Measurements from ENCODE around the gene AHRR.
A peak's percentile ranks its signal among the peaks of the same experiment; 100 is the strongest.

The AHRR gene

GRCh38 chr5:313265-313664, 8.2 kb upstream of the AHRR start:
- H3K9me3 ChIP-seq (ENCODE audit: control insufficient read depth, insufficient read depth, low read length) = no peaks in the 10 kb centered on the region
- no peak overlapping the region for H3K9ac ChIP-seq (ENCODE audit: low read depth, low read length)
- H3K27me3 ChIP-seq (ENCODE audit: control insufficient read depth, insufficient read depth, low read length) = no peaks in the 10 kb centered on the region
- H3K36me3 ChIP-seq (ENCODE audit: control insufficient read depth, insufficient read depth, low read length) = peaks cover 20% of the 10 kb centered on the region
- no peak overlapping the region for H3K4me3 ChIP-seq (ENCODE audit: low read depth, low read length)
- H3K27ac ChIP-seq (ENCODE audit: low read depth, low read length) = no peak overlapping the region
- 0 out of 2 replicates have a peak, but pooled peaks cover 4% of the 10 kb centered on the region for H3K4me1 ChIP-seq (ENCODE audit: control insufficient read depth, insufficient read depth, low read length)

GRCh38 chr5:313806-314376, 7.6 kb upstream of the AHRR start:
- H3K9me3 ChIP-seq (ENCODE audit: control insufficient read depth, insufficient read depth, low read length) = no peaks in the 10 kb centered on the region
- peaks cover 5% of the 10 kb centered on the region; the same call in 1 of the 2 replicates for H3K27me3 ChIP-seq (ENCODE audit: control insufficient read depth, insufficient read depth, low read length)
- 0 out of 2 replicates have a peak, but pooled peaks cover 4% of the 10 kb centered on the region for H3K4me1 ChIP-seq (ENCODE audit: control insufficient read depth, insufficient read depth, low read length)
- H3K4me3 ChIP-seq (ENCODE audit: low read depth, low read length) = no peak overlapping the region
- H3K36me3 ChIP-seq (ENCODE audit: control insufficient read depth, insufficient read depth, low read length) = peaks cover 20% of the 10 kb centered on the region
- H3K27ac ChIP-seq (ENCODE audit: low read depth, low read length) = no peak overlapping the region
- no peak overlapping the region for H3K9ac ChIP-seq (ENCODE audit: low read depth, low read length)

GRCh38 chr5:314676-315487, 6.6 kb upstream of the AHRR start:
- H3K9ac ChIP-seq (ENCODE audit: low read depth, low read length) = no peak overlapping the region
- H3K9me3 ChIP-seq (ENCODE audit: control insufficient read depth, insufficient read depth, low read length) = no peaks in the 10 kb centered on the region
- no peak overlapping the region for H3K27ac ChIP-seq (ENCODE audit: low read depth, low read length)
- no peak overlapping the region for H3K4me3 ChIP-seq (ENCODE audit: low read depth, low read length)
- peaks cover 20% of the 10 kb centered on the region for H3K36me3 ChIP-seq (ENCODE audit: control insufficient read depth, insufficient read depth, low read length)
- H3K4me1 ChIP-seq (ENCODE audit: control insufficient read depth, insufficient read depth, low read length) = 0 out of 2 replicates have a peak, but pooled peaks cover 4% of the 10 kb centered on the region
- peaks cover 15% of the 10 kb centered on the region for H3K27me3 ChIP-seq (ENCODE audit: control insufficient read depth, insufficient read depth, low read length)

GRCh38 chr5:315488-316209, 5.9 kb upstream of the AHRR start:
- no peaks in the 10 kb centered on the region for H3K9me3 ChIP-seq (ENCODE audit: control insufficient read depth, insufficient read depth, low read length)
- 0 out of 2 replicates have a peak, but pooled peaks cover 4% of the 10 kb centered on the region for H3K4me1 ChIP-seq (ENCODE audit: control insufficient read depth, insufficient read depth, low read length)
- H3K27ac ChIP-seq (ENCODE audit: low read depth, low read length) = no peak overlapping the region
- peaks cover 23% of the 10 kb centered on the region for H3K27me3 ChIP-seq (ENCODE audit: control insufficient read depth, insufficient read depth, low read length)
- H3K36me3 ChIP-seq (ENCODE audit: control insufficient read depth, insufficient read depth, low read length) = peaks cover 13% of the 10 kb centered on the region
- no peak overlapping the region for H3K4me3 ChIP-seq (ENCODE audit: low read depth, low read length)
- H3K9ac ChIP-seq (ENCODE audit: low read depth, low read length) = no peak overlapping the region

GRCh38 chr5:316210-317085, 5.1 kb upstream of the AHRR start:
- H3K9ac ChIP-seq (ENCODE audit: low read depth, low read length) = no peak overlapping the region
- 0 out of 2 replicates have a peak, but pooled peaks cover 4% of the 10 kb centered on the region for H3K4me1 ChIP-seq (ENCODE audit: control insufficient read depth, insufficient read depth, low read length)
- H3K27me3 ChIP-seq (ENCODE audit: control insufficient read depth, insufficient read depth, low read length) = peaks cover 31% of the 10 kb centered on the region
- peaks cover 11% of the 10 kb centered on the region for H3K36me3 ChIP-seq (ENCODE audit: control insufficient read depth, insufficient read depth, low read length)
- H3K9me3 ChIP-seq (ENCODE audit: control insufficient read depth, insufficient read depth, low read length) = no peaks in the 10 kb centered on the region
- no peak overlapping the region for H3K4me3 ChIP-seq (ENCODE audit: low read depth, low read length)
- H3K27ac ChIP-seq (ENCODE audit: low read depth, low read length) = no peak overlapping the region

GRCh38 chr5:317086-317811, 4.3 kb upstream of the AHRR start:
- no peak overlapping the region for H3K4me3 ChIP-seq (ENCODE audit: low read depth, low read length)
- H3K36me3 ChIP-seq (ENCODE audit: control insufficient read depth, insufficient read depth, low read length) = peaks cover 11% of the 10 kb centered on the region
- peaks cover 38% of the 10 kb centered on the region for H3K27me3 ChIP-seq (ENCODE audit: control insufficient read depth, insufficient read depth, low read length)
- H3K4me1 ChIP-seq (ENCODE audit: control insufficient read depth, insufficient read depth, low read length) = 0 out of 2 replicates have a peak, but pooled peaks cover 4% of the 10 kb centered on the region
- H3K9me3 ChIP-seq (ENCODE audit: control insufficient read depth, insufficient read depth, low read length) = no peaks in the 10 kb centered on the region
- no peak overlapping the region for H3K9ac ChIP-seq (ENCODE audit: low read depth, low read length)
- peak overlapping the region; percentile 28 for H3K27ac ChIP-seq (ENCODE audit: low read depth, low read length)

- Histone ChIP-seq H3K9me3 (ENCODE audit: control insufficient read depth, insufficient read depth, low read length) (no peaks in the 10 kb centered on the region), H3K4me1 (ENCODE audit: control insufficient read depth, insufficient read depth, low read length) (0 out of 2 replicates have a peak, but pooled peaks cover 4% of the 10 kb centered on the region), H3K9ac (ENCODE audit: low read depth, low read length) (no peak overlapping the region), H3K36me3 (ENCODE audit: control insufficient read depth, insufficient read depth, low read length) (peaks cover 11% of the 10 kb centered on the region), H3K4me3 (ENCODE audit: low read depth, low read length) (no peak overlapping the region), H3K27ac (ENCODE audit: low read depth, low read length) (no peak overlapping the region), H3K27me3 (ENCODE audit: control insufficient read depth, insufficient read depth, low read length) (peaks cover 50% of the 10 kb centered on the region)
Measured at GRCh38 chr5:318341-318897, 3.1 kb upstream of the AHRR start.

GRCh38 chr5:318931-319601, 2.4 kb upstream of the AHRR start:
- no peak overlapping the region for H3K9ac ChIP-seq (ENCODE audit: low read depth, low read length)
- no peak overlapping the region for H3K27ac ChIP-seq (ENCODE audit: low read depth, low read length)

GRCh38 chr5:320524-321229, 837 bp upstream of the AHRR start:
- no peak overlapping the region for H3K9ac ChIP-seq (ENCODE audit: low read depth, low read length)

More at GRCh38 chr5:318931-319601, 2.4 kb upstream of the AHRR start:
- Histone ChIP-seq H3K36me3 (ENCODE audit: control insufficient read depth, insufficient read depth, low read length) (peaks cover 11% of the 10 kb centered on the region), H3K27me3 (ENCODE audit: control insufficient read depth, insufficient read depth, low read length) (peaks cover 55% of the 10 kb centered on the region), H3K9me3 (ENCODE audit: control insufficient read depth, insufficient read depth, low read length) (no peaks in the 10 kb centered on the region), H3K4me1 (ENCODE audit: control insufficient read depth, insufficient read depth, low read length) (0 out of 2 replicates have a peak, but pooled peaks cover 4% of the 10 kb centered on the region), H3K4me3 (ENCODE audit: low read depth, low read length) (no peak overlapping the region)

More at GRCh38 chr5:320524-321229, 837 bp upstream of the AHRR start:
- peaks cover 59% of the 10 kb centered on the region for H3K27me3 ChIP-seq (ENCODE audit: control insufficient read depth, insufficient read depth, low read length)
- H3K27ac ChIP-seq (ENCODE audit: low read depth, low read length) = no peak overlapping the region
- peak overlapping the region; percentile 72 for H3K4me3 ChIP-seq (ENCODE audit: low read depth, low read length)
- H3K4me1 ChIP-seq (ENCODE audit: control insufficient read depth, insufficient read depth, low read length) = 0 out of 2 replicates have a peak, but pooled peaks cover 4% of the 10 kb centered on the region
- H3K36me3 ChIP-seq (ENCODE audit: control insufficient read depth, insufficient read depth, low read length) = no peaks in the 10 kb centered on the region
- no peaks in the 10 kb centered on the region for H3K9me3 ChIP-seq (ENCODE audit: control insufficient read depth, insufficient read depth, low read length)

Data from HUES48 (cell line).